Measurements from ENCODE around the gene INSC.

GRCh38 chr11:15127341-15127740 lies 12.6 kb downstream of the INSC start:
- TF ChIP-seq NRF1 (IDR thresholded peaks at IDR 0.05; ENCODE audit: low read depth, low read length) (no peak), CTCF (IDR thresholded peaks at IDR 0.05; ENCODE audit: control extremely low read depth in 1 of 3, insufficient read depth in 1 of 3, low read depth in 1 of 3, low read length in 3 of 3) (no peak), CBX5 (IDR thresholded peaks at IDR 0.05; ENCODE audit: low read depth, low read length) (no peak), RBBP5 (IDR thresholded peaks at IDR 0.05; ENCODE audit: borderline replicate concordance, low read depth, low read length) (no peak), YY1 (IDR thresholded peaks at IDR 0.05; ENCODE audit: low read depth, low read length) (no peak), SP1 (IDR thresholded peaks at IDR 0.05; ENCODE audit: low read depth, low read length) (no peak)
- TF ChIP-seq, protein P1, sequence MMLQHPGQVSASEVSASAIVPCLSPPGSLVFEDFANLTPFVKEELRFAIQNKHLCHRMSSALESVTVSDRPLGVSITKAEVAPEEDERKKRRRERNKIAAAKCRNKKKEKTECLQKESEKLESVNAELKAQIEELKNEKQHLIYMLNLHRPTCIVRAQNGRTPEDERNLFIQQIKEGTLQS (IDR thresholded peaks at IDR 0.05; ENCODE audit: insufficient read depth, low read depth, low read length): no peak
